Testis (tissue), 2 donors: ENCODE measurements around the gene TMEM144.

Experiments
- POLR2A ChIP-seq: fragments of 450-650 bp; IDR thresholded peaks from one replicate; pipeline ENCODE4 v1.6.1; 2017; ENCODE audit warnings: antibody characterized with exemption, mild to moderate bottlenecking, moderate library complexity
- TF ChIP-seq, protein P1 (sequence below), 3 experiments: fragments of 450-650 bp in 2 of 3; fragments of 200-600 bp in 1 of 3; sonication (generic) in 1 of 3; IDR thresholded peaks; one replicate each; pipeline ENCODE4 v1.5.1; 2016 to 2019; ENCODE audit warnings: antibody characterized with exemption in 3 of 3, mild to moderate bottlenecking in 2 of 3, moderate library complexity in 1 of 3

DNA sequence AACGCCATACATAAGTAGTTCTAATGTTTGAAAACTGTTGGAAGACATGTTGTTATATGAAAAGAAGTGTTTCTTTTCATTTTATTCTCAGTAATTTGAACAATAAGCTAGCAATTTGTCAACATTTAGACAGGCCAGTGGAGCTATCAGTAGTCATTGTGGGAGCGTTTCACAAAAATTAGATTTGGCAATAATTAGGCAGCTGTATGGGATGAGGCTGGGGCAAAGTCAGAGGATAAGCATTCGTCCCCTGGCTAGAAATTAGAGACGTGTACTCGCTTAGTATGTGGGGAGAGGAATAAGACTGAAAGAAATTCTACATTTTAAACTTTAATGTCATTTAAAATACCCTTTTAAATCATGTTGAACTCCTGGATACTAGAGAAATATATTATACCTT, 70.6 kb downstream of the TMEM144 start:
- no peak for TF ChIP-seq POLR2A
- TF ChIP-seq, protein P1, sequence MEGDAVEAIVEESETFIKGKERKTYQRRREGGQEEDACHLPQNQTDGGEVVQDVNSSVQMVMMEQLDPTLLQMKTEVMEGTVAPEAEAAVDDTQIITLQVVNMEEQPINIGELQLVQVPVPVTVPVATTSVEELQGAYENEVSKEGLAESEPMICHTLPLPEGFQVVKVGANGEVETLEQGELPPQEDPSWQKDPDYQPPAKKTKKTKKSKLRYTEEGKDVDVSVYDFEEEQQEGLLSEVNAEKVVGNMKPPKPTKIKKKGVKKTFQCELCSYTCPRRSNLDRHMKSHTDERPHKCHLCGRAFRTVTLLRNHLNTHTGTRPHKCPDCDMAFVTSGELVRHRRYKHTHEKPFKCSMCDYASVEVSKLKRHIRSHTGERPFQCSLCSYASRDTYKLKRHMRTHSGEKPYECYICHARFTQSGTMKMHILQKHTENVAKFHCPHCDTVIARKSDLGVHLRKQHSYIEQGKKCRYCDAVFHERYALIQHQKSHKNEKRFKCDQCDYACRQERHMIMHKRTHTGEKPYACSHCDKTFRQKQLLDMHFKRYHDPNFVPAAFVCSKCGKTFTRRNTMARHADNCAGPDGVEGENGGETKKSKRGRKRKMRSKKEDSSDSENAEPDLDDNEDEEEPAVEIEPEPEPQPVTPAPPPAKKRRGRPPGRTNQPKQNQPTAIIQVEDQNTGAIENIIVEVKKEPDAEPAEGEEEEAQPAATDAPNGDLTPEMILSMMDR (IDR thresholded peaks at IDR 0.05), result no peak
